Mononuclear cell (primary cell): ENCODE measurements around the gene CDKN2AIPNL. TPM values are rescaled to one million over a fixed set of nuclear protein-coding genes. Genes with fewer than 3 reads are reported as not detected.

Source experiments
- H3K27me3 ChIP-seq: 2 replicates; pipeline ENCODE4 v1.6.0; 2011; ENCODE audit warnings: low read length, control low read depth; ENCODE audit not compliant: insufficient read depth
- H3K4me1 ChIP-seq: 2 replicates; pipeline ENCODE4 v1.5.1; 2011; ENCODE audit warnings: mild to moderate bottlenecking, low read length, control low read depth; ENCODE audit not compliant: insufficient read depth
- H3K4me3 ChIP-seq: 2 replicates; pipeline ENCODE4 v1.5.1; 2011; ENCODE audit warnings: mild to moderate bottlenecking, low read length, moderate library complexity
- H3K9me3 ChIP-seq: 2 replicates; pipeline ENCODE4 v1.5.1; 2011; ENCODE audit warnings: low read depth, mild to moderate bottlenecking, control low read depth, low read length
- total RNA-seq: library from RNA; depleted of rRNA; stranded (reverse); fragments of >200 nt; gene quantifications from one replicate; pipeline ENCODE4 v1.2.3, GENCODE V29; 2012

The CDKN2AIPNL gene
- total RNA-seq, 1 donor, result 13.0 TPM

DNA sequence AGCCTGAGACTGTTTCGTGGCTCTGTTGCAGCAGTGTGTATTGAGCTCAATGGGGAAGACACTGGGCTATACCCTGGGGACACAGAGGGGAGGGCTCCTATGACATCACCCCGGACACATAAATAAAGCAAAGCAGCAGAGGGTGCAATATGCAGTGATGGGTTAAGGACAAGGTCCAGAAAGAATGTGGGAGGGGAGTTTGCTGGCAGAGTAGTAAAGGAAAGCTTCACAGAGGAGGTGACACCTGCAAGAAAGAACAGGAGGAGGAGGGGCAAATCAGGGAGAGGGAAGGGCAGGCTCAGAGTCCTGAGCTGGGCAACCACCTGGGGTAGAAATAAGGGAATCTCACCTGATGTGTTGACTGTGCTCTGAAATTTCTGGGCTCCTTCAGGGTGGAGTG is 35.3 kb upstream of the CDKN2AIPNL start:
- Histone ChIP-seq H3K4me1 (peaks cover 19% of the 10 kb centered on the region), H3K27me3 (no peaks in the 10 kb centered on the region), H3K4me3 (no peak overlapping the region), H3K9me3 (no peaks in the 10 kb centered on the region)

GRCh38 chr5:134445856-134446818 is 34.5 kb upstream of the CDKN2AIPNL start:
- Histone ChIP-seq H3K27me3 (no peaks in the 10 kb centered on the region), H3K9me3 (no peaks in the 10 kb centered on the region), H3K4me1 (peaks cover 19% of the 10 kb centered on the region), H3K4me3 (no peak overlapping the region)

DNA sequence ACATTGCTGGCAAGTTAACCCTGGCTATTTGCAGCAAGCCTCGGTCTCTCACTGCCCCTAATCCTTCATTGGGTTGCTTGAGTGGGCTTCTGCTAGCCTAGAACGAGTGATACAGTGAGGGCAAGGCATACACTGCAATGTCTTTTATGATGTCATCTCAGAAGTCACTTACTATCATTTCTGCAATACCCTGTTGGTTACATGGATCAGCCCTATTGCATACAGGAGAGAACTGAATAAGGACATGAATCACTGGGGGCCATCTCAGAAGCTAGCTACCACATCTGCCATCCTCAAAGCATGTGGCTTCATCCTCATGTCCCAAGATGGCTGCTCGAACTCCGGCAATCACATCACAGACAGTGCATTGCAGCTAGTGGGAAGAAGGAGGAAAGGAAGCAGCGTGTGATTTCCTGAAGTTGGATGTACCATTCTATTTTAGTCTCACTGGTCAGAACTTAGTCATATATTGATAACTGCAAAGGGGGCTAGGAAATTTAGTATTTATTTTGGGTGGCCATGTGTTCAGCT is 33.3 kb upstream of the CDKN2AIPNL start:
- Histone ChIP-seq H3K4me3 (no peak overlapping the region), H3K4me1 (peaks cover 19% of the 10 kb centered on the region), H3K9me3 (no peaks in the 10 kb centered on the region), H3K27me3 (no peaks in the 10 kb centered on the region)

DNA sequence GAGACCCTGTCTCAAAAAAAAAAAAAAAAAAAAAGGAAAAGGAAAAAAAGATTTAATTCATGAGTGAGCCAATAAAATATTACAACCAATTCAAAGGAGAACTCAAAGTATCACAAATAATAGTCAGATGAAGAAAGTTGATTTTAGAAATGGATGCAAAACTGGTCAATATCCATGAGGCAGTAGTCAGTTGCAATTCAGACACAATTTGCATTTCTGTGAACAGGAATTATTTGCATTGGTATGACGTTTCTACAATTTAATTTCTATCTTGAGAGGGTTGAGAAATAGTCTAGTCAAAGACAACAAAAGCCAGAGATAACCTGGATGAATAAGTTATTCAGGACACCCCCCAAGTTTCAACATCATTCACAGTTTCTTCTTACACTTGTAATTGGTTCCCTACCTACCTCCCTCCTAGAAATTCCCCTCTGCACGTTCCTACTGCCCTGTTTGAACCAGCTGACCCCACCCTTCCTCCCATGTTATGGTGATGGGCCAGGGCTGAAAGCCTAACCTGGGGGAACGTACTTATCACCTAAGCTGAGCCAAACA is 28.6 kb upstream of the CDKN2AIPNL start:
- Histone ChIP-seq H3K9me3 (no peaks in the 10 kb centered on the region), H3K27me3 (no peaks in the 10 kb centered on the region), H3K4me1 (peaks cover 12% of the 10 kb centered on the region), H3K4me3 (no peak overlapping the region)

DNA sequence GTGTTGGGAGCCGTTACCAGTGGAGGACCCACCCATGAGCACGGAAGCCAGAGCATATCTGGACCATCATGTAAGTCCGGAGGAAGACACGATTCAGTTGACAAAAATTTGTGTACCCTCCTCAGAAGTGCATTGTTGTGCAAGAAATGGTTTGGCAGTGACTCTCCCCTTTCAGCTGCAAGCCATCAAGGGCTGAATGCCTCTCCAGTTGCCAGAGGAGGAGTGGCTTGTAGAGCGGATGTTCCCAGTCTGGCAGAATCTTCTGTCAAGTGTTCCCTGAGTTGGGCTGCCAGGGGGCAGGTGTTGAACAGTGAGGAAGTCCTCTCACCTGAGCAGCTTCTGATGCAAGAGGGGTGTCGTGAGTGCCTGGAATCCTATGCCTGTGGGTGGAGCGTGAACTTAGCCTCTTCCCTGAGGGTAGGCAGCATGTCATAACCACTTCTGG is 27.6 kb upstream of the CDKN2AIPNL start:
- Histone ChIP-seq H3K9me3 (no peaks in the 10 kb centered on the region), H3K4me1 (peaks cover 12% of the 10 kb centered on the region), H3K27me3 (no peaks in the 10 kb centered on the region), H3K4me3 (no peak overlapping the region)

DNA sequence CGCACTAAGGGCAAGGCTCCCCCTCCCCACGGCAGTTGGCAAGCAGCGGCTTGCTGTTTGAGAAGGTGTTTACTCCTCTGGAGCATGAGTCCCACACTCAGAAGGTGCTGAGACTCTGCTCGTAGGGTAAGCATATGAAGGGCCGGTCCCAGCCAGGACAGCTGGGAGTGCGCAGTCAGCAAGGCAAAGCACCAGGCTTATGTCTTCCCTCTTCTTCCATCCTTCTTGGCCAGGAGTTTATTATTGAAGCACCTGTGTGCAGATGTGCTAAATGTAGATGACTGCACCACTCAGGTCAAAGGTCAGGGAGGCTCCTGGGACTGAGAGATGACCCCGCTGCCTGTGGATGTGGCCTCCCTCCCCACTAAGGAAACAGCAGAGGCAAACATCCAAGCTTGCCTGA is 27.0 kb upstream of the CDKN2AIPNL start:
- no peaks in the 10 kb centered on the region for H3K27me3 ChIP-seq
- peaks cover 12% of the 10 kb centered on the region for H3K4me1 ChIP-seq
- no peaks in the 10 kb centered on the region for H3K9me3 ChIP-seq
- H3K4me3 ChIP-seq, result no peak overlapping the region

DNA sequence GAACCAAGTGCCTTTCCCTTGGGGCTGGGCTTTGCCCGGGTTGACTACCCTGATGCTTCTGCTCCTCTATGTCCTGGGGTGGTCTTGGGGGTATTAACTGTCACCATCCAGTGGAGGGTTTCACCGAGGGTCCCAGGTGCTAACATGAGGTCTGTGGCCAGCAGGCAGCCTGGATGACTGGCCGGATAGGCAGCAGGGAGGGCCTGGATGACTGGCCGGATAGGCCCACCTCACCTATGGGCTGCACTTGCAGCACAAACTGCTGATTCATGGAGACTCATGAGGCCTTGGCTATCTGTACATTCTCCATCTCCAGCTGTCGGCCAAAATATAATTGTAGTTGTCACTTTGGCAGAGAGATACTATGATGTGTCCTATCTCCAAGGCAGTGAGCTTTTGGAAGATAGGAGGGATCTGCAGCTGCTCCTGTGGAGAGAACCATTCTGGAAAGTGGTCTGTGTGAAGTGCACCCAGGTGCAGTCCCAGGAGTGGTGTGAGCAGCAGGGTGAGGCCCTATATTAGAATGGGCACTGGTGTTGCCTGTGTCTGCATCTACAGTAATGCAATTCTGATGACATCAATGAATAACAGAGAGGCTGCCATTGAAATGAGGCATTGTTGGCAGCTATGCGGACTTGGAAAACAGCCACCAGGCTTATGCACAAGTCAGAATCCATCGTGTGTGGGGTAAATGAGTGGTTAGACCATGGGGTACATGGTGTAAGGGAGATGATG is 26.3 kb upstream of the CDKN2AIPNL start:
- no peaks in the 10 kb centered on the region for H3K27me3 ChIP-seq
- no peak overlapping the region for H3K4me3 ChIP-seq
- H3K9me3 ChIP-seq, result no peaks in the 10 kb centered on the region
- peaks cover 12% of the 10 kb centered on the region for H3K4me1 ChIP-seq

GRCh38 chr5:134437340-134437846 is 25.7 kb upstream of the CDKN2AIPNL start:
- H3K9me3 ChIP-seq, result no peaks in the 10 kb centered on the region
- H3K27me3 ChIP-seq, result no peaks in the 10 kb centered on the region
- H3K4me3 ChIP-seq, result no peak overlapping the region
- H3K4me1 ChIP-seq, result peaks cover 12% of the 10 kb centered on the region

DNA sequence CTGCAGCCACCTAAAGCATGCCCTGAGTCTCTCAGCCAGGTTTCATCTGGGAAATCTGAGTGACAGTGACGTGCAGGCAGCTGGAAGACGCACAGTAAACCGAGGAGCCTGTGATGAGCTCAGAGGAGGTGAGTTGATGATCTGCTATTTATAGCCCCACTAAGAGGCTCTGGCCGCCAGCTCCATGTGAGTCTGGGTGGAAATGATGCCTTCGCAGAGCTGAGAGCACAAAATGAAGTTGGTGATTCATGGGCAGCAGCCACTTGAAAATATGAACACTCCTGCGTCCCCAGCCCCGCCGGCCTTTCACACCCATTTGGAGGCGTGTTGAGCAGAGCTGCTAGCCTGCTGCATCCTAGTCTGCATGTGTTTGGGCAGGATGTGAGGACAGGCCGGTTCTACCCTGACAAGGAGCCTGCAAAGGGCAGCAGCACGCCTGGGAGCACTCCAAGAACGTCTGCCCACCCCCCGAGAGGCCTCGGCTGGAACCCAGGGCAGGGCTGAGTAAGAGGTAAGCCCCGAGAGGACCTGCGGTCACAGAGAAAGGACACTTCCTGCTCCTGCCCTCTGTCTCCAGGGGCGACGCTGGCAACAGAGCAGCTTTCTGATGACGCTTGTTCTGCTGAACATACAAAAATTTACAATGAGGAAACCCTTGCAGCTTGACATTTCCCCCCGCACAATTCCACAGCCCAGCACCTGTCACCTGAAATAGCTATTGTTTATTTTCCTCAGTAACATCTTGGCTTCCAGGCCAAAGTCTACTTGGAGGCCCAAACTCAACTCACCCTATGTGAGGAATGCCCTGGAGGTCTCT is 25.1 kb upstream of the CDKN2AIPNL start:
- H3K4me1 ChIP-seq, result peaks cover 12% of the 10 kb centered on the region
- no peaks in the 10 kb centered on the region for H3K9me3 ChIP-seq
- H3K27me3 ChIP-seq, result no peaks in the 10 kb centered on the region
- no peak overlapping the region for H3K4me3 ChIP-seq

DNA sequence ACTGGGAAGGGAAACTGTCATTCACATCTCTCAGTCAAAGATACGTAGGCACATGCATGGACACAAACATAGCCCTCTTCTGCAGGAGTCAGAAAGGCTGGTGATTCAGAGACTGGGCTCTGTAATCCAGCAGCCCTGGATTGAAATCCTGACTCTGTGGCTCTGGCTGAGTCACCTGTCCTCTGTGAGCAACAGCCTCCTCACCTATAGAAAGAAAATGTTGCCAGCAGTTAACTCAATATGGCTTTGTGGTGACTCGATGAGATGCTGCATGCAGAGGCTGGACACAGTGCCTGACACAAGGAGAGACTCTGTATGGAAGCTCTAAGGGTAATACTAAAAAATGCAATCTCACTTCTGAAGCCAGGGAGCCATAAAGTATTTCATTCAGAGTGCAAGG is 23.9 kb upstream of the CDKN2AIPNL start:
- H3K4me3 ChIP-seq, result no peak overlapping the region

DNA sequence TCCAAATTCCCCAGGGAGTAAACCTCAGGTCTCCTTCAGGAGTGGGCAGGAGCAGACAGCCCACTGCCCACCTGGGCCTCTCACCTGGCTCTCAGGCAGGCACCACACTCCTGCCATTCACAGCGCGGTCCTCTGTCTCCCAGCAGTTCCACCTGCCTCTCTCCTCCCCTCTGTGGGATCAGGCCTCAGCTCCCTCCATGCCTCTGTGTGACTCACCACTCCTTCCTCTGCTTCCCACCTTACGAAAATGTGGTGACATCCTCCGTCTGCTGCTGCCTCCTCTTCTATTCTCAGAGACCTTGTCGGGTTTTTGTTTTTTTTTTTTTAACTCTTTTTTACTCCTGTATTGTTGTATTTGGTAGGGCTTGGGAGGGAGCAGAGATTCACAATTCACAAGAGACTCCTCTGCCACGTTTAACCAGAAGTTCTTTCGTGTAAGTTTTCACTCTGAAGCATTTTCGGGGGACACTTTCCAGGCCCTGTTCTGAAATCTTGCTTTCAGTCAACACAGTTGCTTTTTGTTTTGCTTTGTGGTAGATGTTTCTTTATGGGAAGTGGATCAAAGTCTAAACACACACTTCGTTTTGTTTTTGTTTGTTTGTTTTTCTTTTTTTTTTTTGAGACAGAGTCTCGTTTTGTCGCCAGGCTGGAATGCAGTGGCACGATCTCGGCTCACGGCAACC is 21.1 kb upstream of the CDKN2AIPNL start:
- Histone ChIP-seq H3K4me3 (no peak overlapping the region), H3K9me3 (no peaks in the 10 kb centered on the region), H3K27me3 (no peaks in the 10 kb centered on the region), H3K4me1 (peaks cover 12% of the 10 kb centered on the region)

More for the DNA sequence above, 23.9 kb upstream of the CDKN2AIPNL start:
- H3K4me1 ChIP-seq, result peaks cover 12% of the 10 kb centered on the region
- H3K27me3 ChIP-seq, result no peaks in the 10 kb centered on the region
- no peaks in the 10 kb centered on the region for H3K9me3 ChIP-seq

- Histone ChIP-seq H3K27me3 (no peaks in the 10 kb centered on the region), H3K4me3 (no peak overlapping the region), H3K9me3 (no peaks in the 10 kb centered on the region), H3K4me1 (peaks cover 10% of the 10 kb centered on the region)
These were observed 20.5 kb upstream of the CDKN2AIPNL start for GRCh38 chr5:134432174-134432573.

GRCh38 chr5:134430001-134430569 is 18.4 kb upstream of the CDKN2AIPNL start:
- no peak overlapping the region for H3K4me3 ChIP-seq
- H3K4me1 ChIP-seq, result no peaks in the 10 kb centered on the region
- H3K9me3 ChIP-seq, result no peaks in the 10 kb centered on the region
- H3K27me3 ChIP-seq, result no peaks in the 10 kb centered on the region
